ENCODE measurements around the gene MRRF.

DNA sequence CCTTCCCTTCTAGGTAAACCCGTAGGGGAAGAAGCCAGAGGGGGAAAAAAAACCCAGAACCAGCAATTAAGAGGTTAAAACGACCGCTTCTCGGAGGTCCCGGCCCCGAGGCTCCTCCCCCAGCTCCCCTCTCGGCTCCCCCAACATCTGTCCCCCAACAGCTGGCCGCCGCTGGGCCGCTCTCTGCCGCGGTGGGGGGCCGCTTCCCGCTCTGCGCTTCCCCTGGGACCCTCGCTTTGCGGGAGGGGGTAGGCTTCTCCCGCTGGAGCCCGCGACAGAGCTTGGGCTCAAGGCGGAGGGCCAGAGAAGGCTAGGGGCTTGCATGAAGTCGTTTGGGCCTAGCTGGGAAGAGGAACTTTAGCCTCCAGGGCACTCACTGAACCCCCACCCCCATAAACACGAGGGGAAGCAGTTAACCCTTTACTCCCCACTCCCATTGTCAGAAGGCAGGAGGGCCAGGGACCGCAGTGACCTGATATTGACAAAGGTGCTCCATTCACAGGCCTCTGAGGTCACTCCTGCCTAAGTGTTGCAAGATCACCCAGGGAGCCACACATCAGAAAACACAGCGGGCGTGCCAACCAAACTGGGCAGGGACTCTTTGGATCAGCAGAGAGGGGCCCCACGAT is 43.4 kb upstream of the MRRF start:
- TF ChIP-seq POLR2AphosphoS5 (IDR thresholded peaks at IDR 0.05): no peak
- TF ChIP-seq POLR2A (IDR thresholded peaks at IDR 0.05): no peak
- TF ChIP-seq, protein P1, sequence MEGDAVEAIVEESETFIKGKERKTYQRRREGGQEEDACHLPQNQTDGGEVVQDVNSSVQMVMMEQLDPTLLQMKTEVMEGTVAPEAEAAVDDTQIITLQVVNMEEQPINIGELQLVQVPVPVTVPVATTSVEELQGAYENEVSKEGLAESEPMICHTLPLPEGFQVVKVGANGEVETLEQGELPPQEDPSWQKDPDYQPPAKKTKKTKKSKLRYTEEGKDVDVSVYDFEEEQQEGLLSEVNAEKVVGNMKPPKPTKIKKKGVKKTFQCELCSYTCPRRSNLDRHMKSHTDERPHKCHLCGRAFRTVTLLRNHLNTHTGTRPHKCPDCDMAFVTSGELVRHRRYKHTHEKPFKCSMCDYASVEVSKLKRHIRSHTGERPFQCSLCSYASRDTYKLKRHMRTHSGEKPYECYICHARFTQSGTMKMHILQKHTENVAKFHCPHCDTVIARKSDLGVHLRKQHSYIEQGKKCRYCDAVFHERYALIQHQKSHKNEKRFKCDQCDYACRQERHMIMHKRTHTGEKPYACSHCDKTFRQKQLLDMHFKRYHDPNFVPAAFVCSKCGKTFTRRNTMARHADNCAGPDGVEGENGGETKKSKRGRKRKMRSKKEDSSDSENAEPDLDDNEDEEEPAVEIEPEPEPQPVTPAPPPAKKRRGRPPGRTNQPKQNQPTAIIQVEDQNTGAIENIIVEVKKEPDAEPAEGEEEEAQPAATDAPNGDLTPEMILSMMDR (IDR thresholded peaks at IDR 0.05): no peak

Measured in prostate gland (tissue), 2 donors.